ENCODE measurements around the gene HDAC3.

HDAC3 gene

GRCh38 chr5:141636413-141637122 is at the start of gene HDAC3, which contains the start of gene RELL2:
HDAC3 (minus strand) TSS chr5:141636849; CDS start chr5:141636790, 59 bp downstream.
RELL2 (plus strand) TSS chr5:141636997; CDS start chr5:141638226, 1,229 bp downstream.
- DNase-seq: peak; percentile 96

DNA sequence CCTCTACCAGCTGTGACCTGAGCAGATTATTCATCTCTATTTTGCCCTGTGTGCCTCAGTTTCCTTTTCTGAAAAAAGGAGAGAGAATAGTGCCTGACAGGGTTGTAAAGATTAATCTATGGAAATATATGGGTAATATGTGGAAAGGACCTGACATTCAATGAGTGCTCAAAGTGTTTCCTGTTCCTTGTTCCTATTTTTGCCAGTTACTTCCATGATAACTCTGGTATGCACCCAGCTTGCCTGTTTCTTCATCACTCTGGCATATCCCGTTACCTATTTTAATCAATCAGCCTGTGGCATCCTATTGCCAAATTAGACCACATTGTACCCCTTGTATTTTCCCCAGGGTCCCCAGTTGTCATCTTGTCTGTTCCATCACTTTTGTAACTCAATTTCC is 48.9 kb upstream of the HDAC3 start:
- no peak for DNase-seq

DNA sequence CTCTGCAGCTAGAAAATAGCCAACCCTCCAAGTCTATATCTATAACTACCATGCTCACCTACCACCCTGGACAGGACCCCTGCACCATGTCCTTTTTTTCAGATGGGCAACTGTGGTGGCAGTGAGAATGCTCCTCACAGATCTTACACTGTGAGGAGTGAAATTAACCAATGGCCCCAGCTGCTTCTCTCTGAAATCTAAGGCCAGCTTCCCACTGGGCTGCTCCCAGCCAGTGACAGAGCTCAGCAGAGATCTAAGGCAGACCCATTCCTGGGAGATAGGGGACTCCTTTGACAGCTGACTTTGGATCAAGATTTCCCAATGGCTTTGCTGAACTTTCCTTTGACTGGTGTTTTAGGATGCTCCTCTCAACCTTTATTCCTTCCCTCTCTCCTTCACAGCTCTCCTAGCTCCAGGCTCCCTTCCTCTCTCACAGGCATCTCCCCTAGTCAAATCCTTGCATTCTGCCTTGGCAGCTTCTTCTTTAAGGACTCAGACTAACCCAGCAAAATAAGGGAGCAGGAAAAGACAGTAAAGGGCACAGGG is 47.0 kb upstream of the HDAC3 start:
- DNase-seq: peak; percentile 19

DNA sequence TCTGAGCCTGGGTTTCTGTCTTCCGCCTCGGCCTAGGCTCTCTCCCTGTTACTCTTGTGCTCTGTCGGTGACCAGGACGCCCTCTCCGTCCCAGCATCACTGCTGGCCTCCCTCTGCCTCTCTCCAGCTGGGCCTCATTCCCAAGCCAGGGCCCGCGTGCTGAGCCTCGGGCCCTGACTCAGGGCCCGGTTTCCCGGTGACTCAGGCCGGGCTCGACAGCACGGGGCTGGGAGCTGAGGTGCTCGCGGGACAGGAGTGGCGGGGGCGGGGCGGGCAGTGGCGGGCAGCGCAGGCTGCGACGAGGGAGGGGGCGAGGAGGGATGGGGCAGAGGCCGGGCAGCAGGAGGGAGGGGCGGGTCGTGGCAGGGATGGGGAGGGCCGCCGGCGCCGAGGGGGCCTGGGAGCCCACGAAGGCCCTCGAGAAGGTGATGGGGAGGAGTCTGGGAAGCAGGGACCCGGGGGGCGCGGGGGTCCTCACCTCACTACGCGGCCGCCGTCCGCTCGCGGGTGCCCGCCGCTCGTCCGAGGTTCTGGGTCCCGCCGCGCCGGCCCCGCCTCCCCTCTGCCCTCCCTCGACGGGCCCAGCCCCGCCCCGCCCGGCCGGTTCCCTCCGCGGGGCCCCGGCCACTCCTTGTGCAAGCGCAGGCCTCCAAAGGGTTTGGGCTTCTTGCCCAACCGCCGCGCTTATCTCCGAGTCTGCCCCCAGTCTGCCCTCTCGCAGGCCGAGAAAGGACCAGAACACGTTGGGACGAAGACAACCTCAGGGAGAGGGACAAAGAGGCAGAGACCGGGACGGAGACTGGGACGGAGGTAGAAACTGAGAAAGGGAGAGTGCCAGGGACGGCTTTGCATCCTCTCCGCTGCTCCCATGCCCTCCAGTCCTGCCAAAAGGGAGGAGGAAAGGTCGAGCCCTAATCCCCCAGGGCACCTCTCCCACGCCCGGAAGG is 45.3 kb upstream of the HDAC3 start, which contains the start of gene ARAP3:
Gene ARAP3, minus strand, starts transcription at position 536 of the 947 bp plus-strand sequence. CDS start 1,744 bp downstream, outside the sequence.
- DNase-seq: peak; percentile 92

GRCh38 chr5:141681295-141681694 is 44.6 kb upstream of the HDAC3 start:
- no peak for DNase-seq

GRCh38 chr5:141680751-141681201 is 44.1 kb upstream of the HDAC3 start:
- peak; percentile 86 for DNase-seq

GRCh38 chr5:141680178-141680577 is 43.5 kb upstream of the HDAC3 start:
- no peak for DNase-seq

DNA sequence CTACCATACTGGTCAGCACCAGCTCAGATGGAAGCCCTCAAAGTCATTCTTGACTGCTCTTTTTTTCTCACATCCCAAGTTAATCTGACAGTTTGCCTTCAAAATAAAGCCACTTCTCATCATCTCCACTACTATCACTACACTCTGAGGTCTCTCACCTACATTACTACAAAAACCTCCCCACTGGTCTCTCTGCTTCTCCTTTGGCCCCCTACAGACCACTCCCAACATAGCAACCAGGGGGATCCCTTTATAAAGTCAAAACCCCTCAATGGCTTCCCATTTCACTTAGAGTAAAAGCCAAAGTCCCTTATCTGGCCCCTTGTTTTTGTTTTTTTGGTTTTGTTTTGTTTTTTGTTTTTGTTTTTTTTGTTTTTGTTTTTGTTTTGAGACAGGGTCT is 40.8 kb upstream of the HDAC3 start:
- peak; percentile 38 for DNase-seq

GRCh38 chr5:141675672-141676071 is 39.0 kb upstream of the HDAC3 start:
- no peak for DNase-seq

- DNase-seq: no peak
These were observed 38.1 kb upstream of the HDAC3 start for GRCh38 chr5:141674747-141675146.

- no peak for DNase-seq
These were observed 36.5 kb upstream of the HDAC3 start for GRCh38 chr5:141672841-141673813.

DNA sequence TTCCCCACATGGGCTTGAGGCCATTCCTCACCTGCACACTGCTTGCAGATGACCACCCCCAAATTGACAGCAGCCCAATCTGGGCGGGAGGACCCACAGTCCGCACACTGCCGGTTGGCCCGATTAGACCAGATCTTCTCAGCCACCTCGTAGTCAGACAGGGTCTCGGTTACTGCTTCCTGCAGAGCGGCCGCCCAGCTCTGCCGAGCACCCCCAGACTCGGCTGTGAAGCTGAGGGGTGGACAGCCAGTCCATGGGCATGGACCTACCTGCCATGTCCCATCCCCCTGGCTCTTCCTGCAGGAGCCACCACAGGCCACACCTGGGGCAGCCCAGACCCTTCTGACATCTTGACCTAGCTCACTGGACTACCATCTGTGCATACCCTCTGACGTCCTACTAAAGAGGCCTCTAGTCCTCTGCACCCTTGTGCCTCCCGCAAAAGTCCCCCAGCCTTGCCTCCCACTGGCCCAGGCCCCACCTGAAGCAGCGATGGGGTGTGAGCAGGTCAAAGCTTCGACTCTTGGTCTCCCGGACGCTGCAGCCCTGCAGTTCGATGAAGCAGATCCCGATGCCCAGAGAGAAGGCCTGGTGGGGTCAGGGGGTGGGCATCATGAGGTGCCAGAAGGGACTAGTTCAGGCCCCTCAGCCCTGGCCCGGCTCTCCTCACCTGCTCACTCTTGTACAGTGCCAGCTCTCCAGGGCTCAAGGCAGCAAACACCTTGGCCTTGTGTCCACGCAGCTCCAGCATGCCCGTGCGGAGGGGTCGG is 35.6 kb upstream of the HDAC3 start:
- no peak for DNase-seq

DNA sequence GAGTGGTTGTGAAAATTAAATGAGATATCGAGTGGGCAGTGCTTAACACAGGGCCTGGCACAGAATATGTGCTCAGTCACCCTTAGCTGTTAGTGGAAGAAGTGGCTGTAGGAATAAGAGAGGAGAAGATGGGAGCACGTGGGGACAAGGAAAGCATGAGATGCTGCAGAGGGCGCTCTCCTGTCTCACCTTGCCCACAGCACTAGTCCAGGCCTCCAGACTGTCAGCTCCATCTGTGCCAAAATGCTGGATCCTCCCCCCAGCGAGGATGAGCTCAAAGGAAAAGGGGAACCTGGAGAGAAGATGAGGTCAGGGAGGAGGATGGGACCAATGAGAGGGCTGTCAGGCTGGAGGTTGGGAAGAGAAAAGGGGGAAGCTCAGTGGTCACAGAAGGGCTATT is 32.9 kb upstream of the HDAC3 start:
- no peak for DNase-seq

DNA sequence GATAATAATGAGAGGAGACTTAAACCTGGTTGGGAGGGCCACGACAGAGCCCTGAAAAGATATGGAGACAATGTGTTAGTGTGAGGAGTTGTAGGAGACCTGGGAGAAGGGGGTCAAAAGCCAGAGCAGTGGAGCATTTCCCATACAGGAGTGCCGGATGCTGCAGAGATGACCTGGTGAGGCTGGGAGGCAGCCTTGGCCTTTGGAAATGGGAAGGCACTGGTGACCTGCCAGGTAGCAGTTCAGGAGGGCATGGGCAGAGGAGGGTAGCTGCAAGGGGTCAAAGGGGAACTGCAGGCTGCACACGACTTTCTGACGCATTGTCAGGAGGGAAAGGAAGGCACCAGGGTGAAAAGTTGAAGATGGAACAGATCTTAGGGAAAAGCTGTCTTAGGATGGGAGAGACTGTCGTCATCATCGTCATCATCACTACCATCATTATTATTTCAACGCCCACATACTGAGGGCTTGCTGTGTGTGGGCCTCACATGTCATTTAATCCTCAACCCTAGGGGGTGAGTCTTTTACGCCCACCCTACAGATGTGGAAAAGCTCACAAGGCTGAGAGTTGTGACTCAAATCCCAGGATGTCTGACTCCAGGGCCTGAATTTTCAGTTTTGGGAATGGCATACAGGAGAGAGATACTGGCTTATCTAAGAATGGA is 32.1 kb upstream of the HDAC3 start:
- DNase-seq: no peak

DNA sequence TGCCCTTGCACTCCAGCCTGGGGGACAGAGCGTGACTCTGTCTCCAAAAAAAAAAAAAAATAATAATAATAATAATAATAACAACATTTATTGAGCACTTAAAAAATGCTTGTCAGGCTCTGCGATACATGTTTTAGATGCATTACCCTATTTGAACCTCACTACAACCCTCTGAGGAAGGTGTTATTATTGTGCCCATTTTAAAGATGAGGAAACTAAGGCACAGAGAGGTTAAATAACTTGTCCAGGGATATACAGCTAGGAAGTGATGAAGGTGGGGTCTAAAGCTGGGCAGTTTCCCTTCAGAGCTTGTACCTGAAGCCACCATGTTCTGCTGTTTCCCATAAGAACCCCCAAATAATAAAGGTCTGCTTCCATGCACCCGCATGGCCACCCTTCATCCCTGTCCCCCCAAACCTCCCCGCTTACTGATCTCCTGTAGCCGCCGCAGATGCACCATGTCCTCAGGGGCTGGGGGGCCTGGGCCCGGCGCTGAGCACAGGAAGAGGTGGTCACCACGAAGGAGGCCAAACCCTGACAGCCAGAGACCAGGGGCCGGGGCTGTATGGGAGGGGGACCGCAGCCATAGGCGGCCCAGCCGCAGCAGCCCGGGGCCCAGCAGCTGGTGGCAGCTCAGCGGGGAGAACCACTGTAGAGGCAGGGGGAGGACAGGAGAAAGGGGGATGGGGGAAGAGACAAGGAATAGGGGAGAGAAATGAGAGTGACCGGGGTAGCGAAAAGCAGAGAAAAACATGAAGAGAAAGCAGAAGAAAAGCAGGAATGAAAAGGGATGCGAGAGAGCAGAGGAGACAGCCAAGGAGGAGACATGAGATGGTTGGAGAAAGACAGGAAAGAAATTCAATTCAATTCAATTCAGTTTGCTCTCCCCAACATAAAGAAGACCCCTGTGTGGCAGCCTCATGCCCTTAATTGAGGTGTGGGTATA is 29.6 kb upstream of the HDAC3 start:
- no peak for DNase-seq

GRCh38 chr5:141664733-141665461 is 28.2 kb upstream of the HDAC3 start:
- DNase-seq: peak; percentile 80

DNA sequence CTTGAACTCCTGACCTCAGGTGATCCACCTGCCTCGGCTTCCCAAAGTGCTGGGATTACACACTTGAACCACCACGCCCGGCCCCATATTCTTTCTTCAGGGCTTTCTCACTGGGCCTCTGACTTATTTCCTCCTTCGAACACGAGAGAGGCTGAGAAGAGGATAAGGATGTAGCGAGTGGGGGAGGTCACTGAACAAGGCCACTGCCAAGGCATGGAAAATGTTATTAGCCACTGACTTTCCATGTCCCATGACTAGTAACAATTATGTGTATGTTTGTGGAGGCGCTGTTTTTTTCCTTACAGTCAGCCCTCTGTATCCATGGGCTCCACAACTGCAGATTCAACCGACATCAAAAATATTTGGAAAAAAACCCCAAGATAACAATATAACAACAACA is 26.9 kb upstream of the HDAC3 start:
- no peak for DNase-seq

DNA sequence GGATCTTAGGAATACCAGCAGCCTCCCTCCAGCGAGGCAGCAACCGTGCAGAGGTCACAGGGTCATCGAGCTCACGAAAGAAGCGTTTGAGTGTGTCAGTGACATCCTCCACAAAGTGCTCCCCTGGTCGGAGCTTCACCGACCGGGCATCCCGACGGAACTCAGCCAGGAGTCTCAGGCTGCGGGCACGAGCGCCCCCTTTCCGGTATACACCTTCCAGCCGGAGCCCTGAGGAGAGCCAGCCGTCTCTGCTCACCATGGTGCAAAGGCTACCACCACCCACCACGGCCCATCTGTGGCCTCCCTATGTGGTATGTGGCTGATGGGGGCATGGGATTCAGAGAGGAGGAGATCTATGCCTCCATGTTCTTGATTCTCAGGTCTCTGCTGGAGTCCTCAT is 25.4 kb upstream of the HDAC3 start:
- DNase-seq: no peak
